CD4-positive, alpha-beta T cell treated with Interleukin-10 for 1 hour (primary cell): ENCODE results near the gene HSPA12A.

Experiments
- DNase-seq: peaks from one replicate; pipeline ENCODE4 v3.0.0-alpha.2; 2020

Gene HSPA12A

GRCh38 chr10:116771101-116771958, 29.0 kb upstream of the HSPA12A start:
- no peak for DNase-seq

DNA sequence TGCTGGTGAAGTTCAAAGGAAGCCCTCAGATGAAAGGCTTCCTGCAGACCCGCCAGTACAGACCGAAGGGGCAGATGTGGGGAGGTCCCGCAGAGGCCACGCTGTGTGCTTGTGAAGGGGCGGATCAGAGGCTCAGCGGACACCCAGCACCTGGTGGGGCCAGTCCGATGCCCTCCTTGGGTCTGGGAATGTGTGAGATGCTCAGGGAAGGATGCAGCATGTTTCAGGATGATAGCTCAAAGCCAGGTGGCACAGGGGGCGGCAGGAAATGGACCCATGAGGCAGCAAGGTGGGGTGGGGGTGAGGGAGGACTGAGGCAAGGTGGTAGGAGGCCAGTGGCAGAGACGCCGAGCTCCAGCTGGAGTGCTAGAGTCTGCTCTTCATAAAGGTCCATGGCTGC, 27.9 kb upstream of the HSPA12A start:
- no peak for DNase-seq

GRCh38 chr10:116769791-116770190, 27.4 kb upstream of the HSPA12A start:
- no peak for DNase-seq

DNA sequence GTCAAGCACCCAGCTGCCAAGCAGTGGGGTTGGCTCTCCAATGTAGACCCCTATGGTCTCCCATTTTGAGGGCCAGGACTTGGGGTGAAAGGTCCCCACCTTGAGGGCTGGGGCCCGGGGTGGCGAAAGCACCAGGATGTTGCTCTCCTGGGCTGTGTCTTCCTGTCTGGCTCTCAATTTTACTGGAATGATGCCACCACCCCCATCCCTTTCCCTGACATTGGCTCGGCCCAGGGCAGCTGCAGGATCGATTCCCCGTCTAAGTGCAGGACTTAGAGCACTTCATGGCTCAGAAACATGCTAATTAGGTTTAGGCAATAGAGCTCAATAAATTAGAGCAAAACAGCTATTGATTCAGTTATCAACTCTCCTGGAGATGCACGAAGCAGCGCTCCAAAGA, 27.0 kb upstream of the HSPA12A start:
- DNase-seq, result no peak

GRCh38 chr10:116768786-116769185, 26.4 kb upstream of the HSPA12A start:
- no peak for DNase-seq

- no peak for DNase-seq
Observed at GRCh38 chr10:116766837-116767634, 24.7 kb upstream of the HSPA12A start.

- DNase-seq, result no peak
Observed at GRCh38 chr10:116766241-116766827, 24.0 kb upstream of the HSPA12A start.

DNA sequence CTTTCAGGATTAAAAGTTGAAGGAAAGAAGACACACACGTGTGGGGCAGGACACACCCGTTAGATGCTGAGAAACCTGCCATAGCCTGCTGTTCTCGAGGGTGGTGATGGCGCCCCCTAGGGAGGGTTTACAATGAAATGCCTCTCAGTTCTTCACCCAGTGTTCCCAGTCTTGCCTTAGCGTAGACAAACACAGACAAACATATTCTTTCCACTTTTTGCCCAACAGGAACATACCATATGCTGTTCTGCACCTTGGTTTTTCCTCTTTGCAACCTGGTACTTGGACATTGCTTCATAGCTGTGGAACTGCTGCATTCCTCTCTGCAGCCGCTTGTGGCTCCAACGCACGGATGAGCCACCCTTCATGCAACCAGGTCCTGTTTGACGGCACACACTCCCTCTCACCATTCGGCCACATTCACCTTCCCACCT, 23.3 kb upstream of the HSPA12A start:
- peak; percentile 45 for DNase-seq

GRCh38 chr10:116764979-116765378, 22.6 kb upstream of the HSPA12A start:
- no peak for DNase-seq

DNA sequence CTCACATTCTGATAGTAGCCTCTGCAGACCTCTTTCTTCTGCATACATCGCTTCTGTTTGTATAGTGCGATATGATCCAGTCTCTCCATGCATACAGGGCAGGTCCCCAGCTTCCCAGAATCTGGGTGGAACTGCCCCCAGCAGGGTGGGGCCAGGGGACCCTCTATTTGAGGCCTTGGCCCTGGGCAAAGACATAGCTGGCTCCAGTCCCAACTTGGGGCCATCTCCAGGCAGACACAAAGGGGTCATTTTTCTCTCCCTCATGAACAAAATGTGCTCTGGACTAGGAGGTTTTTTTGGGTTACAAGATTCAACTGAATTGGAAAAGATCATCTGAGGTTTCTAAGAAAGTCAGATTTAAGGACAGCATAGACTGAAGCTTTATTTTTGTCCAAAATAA, 21.1 kb upstream of the HSPA12A start:
- no peak for DNase-seq

- no peak for DNase-seq
Observed at GRCh38 chr10:116761883-116762282, 19.5 kb upstream of the HSPA12A start.

GRCh38 chr10:116760919-116761318, 18.6 kb upstream of the HSPA12A start:
- DNase-seq, result no peak

DNA sequence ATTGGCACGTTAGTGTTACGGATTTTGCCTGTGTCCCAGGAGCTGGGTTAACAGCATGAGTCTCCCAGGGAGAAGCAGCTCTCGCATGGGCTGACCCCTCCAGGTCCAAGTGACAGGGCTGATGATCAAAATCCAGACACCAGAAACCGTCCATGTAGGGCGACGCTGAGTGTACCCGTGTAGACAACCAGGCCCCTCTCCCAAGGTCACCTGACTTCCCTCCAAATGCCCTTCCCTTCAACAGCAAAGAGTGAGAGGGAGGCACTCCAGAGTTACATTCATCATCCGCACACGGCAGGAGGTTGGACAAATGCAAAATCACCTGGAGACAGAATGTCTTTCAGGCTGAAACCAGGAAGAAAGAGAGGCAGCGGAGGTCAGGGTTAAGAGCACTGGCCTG, 14.9 kb upstream of the HSPA12A start:
- no peak for DNase-seq

GRCh38 chr10:116756277-116756676, 13.9 kb upstream of the HSPA12A start:
- DNase-seq, result no peak

GRCh38 chr10:116753759-116754158, 11.4 kb upstream of the HSPA12A start:
- DNase-seq, result no peak

DNA sequence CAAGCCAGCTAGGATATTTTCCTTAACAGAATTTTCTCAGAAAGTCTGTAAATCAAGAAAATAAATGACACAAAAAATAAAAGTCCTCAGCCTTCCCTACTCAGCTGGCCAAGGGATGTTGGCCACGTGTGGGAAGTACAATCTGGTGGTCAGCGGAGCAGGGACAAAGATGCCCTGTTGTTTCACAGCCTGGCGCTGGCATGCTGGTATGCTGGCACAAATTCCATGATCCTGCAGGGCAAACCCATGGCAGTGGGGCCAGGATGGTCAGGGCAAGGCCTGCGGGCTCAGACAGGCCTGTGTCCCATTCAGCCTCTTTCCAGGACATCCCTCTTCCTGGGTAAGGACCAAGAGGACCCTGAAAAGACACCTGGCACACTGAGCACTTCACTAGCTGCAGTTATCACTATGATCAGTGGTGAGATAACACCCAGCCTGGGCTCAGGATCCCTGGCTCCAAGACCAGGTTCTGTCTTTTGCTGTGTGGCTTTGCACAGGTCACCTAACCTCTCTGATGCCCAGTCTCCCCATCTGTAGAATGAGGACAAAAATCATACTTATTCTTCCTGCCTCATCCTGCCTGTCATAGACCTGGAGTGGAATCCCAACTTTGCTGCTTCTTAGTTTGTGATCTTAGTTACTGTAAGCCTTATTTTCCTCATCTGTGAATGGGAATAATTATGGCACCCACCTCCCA, 10.8 kb upstream of the HSPA12A start:
- no peak for DNase-seq

- DNase-seq, result no peak
Observed at GRCh38 chr10:116752563-116752962, 10.2 kb upstream of the HSPA12A start.

GRCh38 chr10:116748471-116748870, 6.1 kb upstream of the HSPA12A start:
- DNase-seq, result no peak

- no peak for DNase-seq
Observed at GRCh38 chr10:116748041-116748440, 5.7 kb upstream of the HSPA12A start.

DNA sequence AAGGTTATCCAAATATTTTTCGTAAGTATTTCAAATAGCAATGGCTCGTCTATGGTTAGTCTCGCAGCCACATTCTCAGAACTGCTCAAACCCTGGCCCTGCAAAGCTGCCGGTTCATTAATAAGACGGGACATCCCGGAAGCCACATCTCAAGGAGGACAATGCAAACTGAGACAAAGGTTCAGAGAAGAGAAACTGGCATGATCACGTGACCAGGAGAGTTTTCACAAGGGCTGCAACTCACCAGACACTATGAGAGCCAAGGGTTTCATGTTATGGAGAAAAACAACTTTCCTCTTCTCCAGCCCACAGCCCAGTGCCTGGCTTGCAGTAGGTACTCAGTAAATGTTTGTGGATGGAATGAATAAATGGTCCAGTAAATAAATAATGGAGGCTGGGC, 5.0 kb upstream of the HSPA12A start:
- DNase-seq, result no peak

DNA sequence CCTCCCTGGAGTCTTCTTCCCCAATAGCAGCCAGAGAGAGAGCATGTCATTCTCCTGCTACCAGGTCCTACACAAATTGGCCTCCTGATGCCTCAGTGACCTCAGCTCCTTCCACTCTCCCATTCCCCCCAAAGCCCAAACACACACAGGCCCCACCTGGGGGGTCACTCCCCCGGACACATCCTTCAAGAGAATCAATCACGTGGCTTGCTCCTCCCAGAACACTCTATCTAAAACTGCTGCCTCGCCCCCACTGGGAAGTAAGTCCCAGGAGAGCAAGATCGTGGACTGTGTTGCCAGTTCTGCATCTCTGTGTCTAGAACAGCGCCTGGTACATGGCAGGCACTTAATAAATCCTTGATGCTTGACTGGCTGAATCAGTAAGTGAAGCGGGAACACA, 2.5 kb upstream of the HSPA12A start:
- no peak for DNase-seq

GRCh38 chr10:116744163-116744753, 1.9 kb upstream of the HSPA12A start:
- no peak for DNase-seq
